ENCODE measurements around the gene PLEKHA8.

Gene PLEKHA8

DNA sequence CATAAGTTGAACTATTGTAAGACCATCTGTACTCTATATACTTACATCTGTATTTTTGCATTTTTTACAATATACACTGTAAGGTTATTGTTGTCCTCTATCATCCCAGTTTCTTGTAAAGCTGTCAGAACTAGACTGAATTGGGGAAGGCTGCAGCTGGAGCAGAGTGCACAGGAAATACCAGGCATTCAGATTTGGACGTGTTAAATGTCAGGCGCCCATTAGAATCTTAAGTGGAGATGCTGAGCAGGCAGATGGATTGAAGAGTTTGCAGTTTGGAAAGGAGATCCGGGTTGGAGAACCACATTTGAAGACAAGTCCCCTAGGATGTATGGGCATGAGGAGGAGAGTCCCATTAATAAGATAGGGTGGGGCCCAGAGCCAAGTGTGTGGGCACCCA lies 147.0 kb downstream of the PLEKHA8 start:
- Mint-ChIP-seq H3K27me3 (ENCODE audit: low read depth, poor library complexity) (no peaks in the 10 kb centered on the region), H3K4me3 (no peak overlapping the region), H3K4me1 (peaks cover 31% of the 10 kb centered on the region), H3K36me3 (ENCODE audit: low read depth) (no peaks in the 10 kb centered on the region), H3K27ac (no peak overlapping the region), H3K9me3 (no peaks in the 10 kb centered on the region)
- TF ChIP-seq, protein P1, sequence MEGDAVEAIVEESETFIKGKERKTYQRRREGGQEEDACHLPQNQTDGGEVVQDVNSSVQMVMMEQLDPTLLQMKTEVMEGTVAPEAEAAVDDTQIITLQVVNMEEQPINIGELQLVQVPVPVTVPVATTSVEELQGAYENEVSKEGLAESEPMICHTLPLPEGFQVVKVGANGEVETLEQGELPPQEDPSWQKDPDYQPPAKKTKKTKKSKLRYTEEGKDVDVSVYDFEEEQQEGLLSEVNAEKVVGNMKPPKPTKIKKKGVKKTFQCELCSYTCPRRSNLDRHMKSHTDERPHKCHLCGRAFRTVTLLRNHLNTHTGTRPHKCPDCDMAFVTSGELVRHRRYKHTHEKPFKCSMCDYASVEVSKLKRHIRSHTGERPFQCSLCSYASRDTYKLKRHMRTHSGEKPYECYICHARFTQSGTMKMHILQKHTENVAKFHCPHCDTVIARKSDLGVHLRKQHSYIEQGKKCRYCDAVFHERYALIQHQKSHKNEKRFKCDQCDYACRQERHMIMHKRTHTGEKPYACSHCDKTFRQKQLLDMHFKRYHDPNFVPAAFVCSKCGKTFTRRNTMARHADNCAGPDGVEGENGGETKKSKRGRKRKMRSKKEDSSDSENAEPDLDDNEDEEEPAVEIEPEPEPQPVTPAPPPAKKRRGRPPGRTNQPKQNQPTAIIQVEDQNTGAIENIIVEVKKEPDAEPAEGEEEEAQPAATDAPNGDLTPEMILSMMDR (IDR thresholded peaks at IDR 0.05), result no peak
- DNase-seq, result no peak

DNA sequence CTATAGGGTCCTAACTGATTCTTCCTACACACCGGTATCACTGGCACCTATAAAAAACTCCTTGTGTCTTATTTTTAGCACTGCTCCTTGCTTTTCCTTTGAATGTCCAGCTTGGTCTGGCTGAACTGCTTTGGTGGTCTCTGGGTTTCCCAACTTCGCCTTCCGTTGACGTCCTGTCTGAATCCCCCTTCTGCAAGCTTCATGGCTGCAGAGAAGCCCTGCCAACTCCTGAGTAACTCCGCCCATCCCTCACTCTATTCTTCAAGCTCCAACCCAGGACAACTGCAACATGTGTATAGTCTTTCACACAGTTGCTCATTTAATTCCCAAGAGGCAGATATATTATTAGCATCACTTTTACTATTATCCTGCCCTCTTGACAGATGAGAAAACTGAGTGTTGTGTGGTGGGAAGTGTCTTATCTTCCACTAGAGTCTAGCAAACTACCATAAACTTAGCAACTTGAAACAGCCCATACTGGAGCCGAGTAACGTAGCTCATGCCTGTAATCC lies 147.5 kb downstream of the PLEKHA8 start:
- Mint-ChIP-seq H3K4me3 (no peak overlapping the region), H3K27ac (no peak overlapping the region), H3K27me3 (ENCODE audit: low read depth, poor library complexity) (no peaks in the 10 kb centered on the region), H3K4me1 (peaks cover 31% of the 10 kb centered on the region), H3K36me3 (ENCODE audit: low read depth) (no peaks in the 10 kb centered on the region), H3K9me3 (no peaks in the 10 kb centered on the region)
- no peak for DNase-seq
- TF ChIP-seq, protein P1 (IDR thresholded peaks at IDR 0.05), result no peak

DNA sequence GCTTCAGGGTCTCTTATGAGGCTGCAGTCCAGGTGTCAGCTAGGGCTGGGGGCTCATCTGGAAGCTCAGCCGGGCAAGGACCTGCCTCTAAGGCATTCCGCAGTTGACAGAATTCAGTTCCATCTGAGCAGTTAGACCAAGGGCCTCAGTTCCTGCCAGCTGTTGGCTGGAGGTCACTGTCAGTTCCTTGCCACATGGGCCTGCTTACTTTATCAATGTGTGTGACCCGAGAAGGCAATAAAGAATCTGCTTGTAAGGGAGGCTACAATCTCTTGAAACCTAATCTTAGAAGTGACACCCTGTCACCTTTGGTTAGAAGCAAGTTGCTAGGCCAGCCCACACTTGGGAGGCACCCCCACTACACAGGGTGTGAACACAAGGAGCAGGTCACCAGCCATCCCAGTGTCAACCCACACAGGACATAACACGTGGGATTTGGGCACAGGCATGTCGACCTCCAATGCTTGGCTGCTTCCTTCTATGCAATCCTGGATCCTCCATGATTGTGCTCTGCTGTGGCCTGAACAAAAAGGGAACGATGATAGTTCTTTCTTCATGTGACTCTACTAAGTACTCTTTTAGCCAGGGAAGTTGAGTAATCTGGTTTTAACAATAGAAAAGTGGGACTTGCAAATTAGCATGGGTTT lies 148.4 kb downstream of the PLEKHA8 start:
- TF ChIP-seq, protein P1 (IDR thresholded peaks at IDR 0.05), result no peak
- no peak overlapping the region for H3K27ac Mint-ChIP-seq
- H3K4me1 Mint-ChIP-seq, result peaks cover 37% of the 10 kb centered on the region
- no peak overlapping the region for H3K4me3 Mint-ChIP-seq
- peak; percentile 15 for DNase-seq
- no peaks in the 10 kb centered on the region for H3K9me3 Mint-ChIP-seq
- no peaks in the 10 kb centered on the region for H3K36me3 Mint-ChIP-seq (ENCODE audit: low read depth)
- no peaks in the 10 kb centered on the region for H3K27me3 Mint-ChIP-seq (ENCODE audit: low read depth, poor library complexity)

DNA sequence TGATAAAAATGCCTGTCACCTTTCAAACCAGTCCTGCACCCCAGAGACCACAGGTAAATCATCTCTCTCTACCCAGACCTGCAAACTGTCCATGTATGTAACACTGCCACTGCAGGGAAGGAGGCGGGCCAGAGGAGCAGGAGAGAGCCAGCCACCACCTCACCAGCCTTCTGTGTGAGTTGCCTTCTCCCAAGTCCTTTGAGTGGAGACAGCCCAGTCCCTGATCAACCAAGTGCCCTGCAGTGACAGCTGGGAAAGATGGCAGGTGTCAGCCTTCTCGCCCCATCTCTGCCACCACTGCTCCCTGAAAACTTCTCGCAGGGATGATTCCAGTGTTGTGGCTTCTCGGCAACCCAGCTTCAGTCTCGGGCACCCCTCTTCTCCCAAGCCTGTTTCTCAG lies 149.0 kb downstream of the PLEKHA8 start:
- DNase-seq, result no peak
- no peaks in the 10 kb centered on the region for H3K27me3 Mint-ChIP-seq (ENCODE audit: low read depth, poor library complexity)
- H3K4me3 Mint-ChIP-seq, result no peak overlapping the region
- H3K27ac Mint-ChIP-seq, result no peak overlapping the region
- H3K36me3 Mint-ChIP-seq (ENCODE audit: low read depth), result no peaks in the 10 kb centered on the region
- TF ChIP-seq, protein P1 (IDR thresholded peaks at IDR 0.05), result no peak
- peaks cover 39% of the 10 kb centered on the region for H3K4me1 Mint-ChIP-seq
- H3K9me3 Mint-ChIP-seq, result no peaks in the 10 kb centered on the region

DNA sequence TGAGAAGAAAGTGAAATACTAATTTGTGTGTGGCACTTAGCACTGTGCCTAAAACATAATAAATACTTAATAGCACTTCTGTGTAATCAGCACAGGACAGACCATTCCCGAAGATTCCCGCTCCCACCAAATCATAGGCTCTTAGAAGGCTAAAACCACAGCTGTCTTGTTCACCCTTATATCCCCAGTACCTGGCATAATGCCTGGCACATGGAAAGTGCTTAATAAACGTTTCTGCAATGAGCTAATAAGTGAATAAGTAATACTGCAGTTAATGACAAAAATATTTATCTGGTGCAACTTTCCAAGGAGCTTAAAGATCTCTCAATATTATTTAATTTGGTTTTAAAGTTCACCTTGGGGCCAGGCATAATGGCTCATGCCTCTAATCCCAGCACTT lies 149.8 kb downstream of the PLEKHA8 start:
- DNase-seq, result no peak
- peaks cover 2% of the 10 kb centered on the region for H3K9me3 Mint-ChIP-seq
- H3K36me3 Mint-ChIP-seq (ENCODE audit: low read depth), result no peaks in the 10 kb centered on the region

More for the DNA sequence above, 149.8 kb downstream of the PLEKHA8 start:
- no peaks in the 10 kb centered on the region for H3K27me3 Mint-ChIP-seq (ENCODE audit: low read depth, poor library complexity)
- peaks cover 39% of the 10 kb centered on the region for H3K4me1 Mint-ChIP-seq
- no peak overlapping the region for H3K27ac Mint-ChIP-seq
- TF ChIP-seq, protein P1 (IDR thresholded peaks at IDR 0.05), result no peak
- H3K4me3 Mint-ChIP-seq, result no peak overlapping the region

All from nephron progenitor cell (in vitro differentiated cells).